Measurements from ENCODE around the gene BBS7.

BBS7 gene

GRCh38 chr4:121863799-121864198 is 6.5 kb downstream of the BBS7 start:
- DNase-seq (ENCODE audit: low spot score), result no peak
- no peak for TF ChIP-seq CTCF (IDR thresholded peaks at IDR 0.05; ENCODE audit: extremely low read depth, missing control alignments)

DNA sequence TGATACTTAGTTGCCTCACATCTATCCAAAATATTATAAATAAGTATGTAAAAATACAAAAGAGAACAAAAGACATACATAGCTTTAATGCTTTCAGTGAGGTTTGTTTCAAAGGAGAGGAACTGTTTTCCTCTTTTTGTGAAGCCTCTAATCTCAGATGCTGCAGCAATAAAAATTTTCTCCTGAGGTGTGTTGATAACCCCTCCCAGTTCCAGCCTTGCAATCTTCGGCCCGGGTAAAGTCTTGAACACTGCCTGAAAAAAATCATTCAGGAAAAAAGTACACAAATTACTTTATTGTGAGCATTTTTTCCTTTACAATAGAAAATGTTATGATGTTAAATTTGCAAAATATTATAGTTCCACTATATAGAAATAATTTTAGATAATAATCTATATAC is 8.8 kb downstream of the BBS7 start:
- no peak for DNase-seq (ENCODE audit: low spot score)
- no peak for TF ChIP-seq CTCF (IDR thresholded peaks at IDR 0.05; ENCODE audit: extremely low read depth, missing control alignments)

DNA sequence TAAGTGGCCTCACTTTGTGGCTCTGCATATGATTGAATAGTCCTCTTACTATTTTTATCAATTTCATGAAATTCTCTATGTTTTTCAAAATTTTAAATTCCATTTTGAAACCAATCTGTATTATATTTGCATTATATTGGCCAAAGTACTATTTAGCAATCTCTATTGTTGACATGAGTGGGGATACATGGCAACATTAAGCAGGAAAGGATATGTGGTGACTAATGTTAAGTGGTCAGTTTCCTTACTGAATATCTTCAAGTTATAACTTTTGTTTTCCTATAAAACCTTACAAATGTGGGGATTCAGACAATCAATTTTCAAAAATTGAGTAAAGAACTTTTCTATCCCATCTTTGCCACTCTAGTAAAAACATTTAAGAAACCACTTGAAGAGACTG is 10.2 kb downstream of the BBS7 start:
- TF ChIP-seq CTCF (IDR thresholded peaks at IDR 0.05; ENCODE audit: extremely low read depth, missing control alignments), result no peak
- no peak for DNase-seq (ENCODE audit: low spot score)

DNA sequence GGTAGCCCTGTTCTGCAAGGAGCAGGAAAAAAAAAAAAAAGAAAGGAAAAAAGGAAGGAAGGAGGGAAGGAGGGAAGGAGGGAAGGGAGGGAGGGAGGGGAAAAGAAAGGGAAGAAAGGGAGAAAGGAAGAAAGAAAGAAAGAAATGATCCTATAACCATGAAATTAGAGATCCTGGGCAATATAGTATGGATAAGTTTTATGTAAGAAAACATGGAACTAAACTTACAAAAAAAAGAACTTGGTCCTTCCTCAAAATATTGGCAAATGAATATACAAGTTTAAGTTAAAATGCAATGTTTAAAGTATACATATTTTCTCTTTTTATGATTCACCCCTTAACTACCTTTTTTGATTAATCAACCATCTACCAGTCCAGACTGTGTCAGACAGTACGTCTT is 18.9 kb downstream of the BBS7 start:
- TF ChIP-seq CTCF (IDR thresholded peaks at IDR 0.05; ENCODE audit: extremely low read depth, missing control alignments), result no peak
- no peak for DNase-seq (ENCODE audit: low spot score)

- DNase-seq (ENCODE audit: low spot score), result no peak
- no peak for TF ChIP-seq CTCF (IDR thresholded peaks at IDR 0.05; ENCODE audit: extremely low read depth, missing control alignments)
These were observed 23.6 kb downstream of the BBS7 start for GRCh38 chr4:121846662-121847061.

GRCh38 chr4:121842862-121843261 is 27.4 kb downstream of the BBS7 start:
- no peak for DNase-seq (ENCODE audit: low spot score)
- no peak for TF ChIP-seq CTCF (IDR thresholded peaks at IDR 0.05; ENCODE audit: extremely low read depth, missing control alignments)

- DNase-seq (ENCODE audit: low spot score), result no peak
- no peak for TF ChIP-seq CTCF (IDR thresholded peaks at IDR 0.05; ENCODE audit: extremely low read depth, missing control alignments)
These were observed 32.1 kb downstream of the BBS7 start for GRCh38 chr4:121838136-121838535.

Data from GM20000 (cell line).